Measurements from ENCODE around the gene ARHGEF3. TPM values are rescaled to one million over a fixed set of nuclear protein-coding genes. Genes with fewer than 3 reads are reported as not detected.

Gene ARHGEF3
- total RNA-seq, 1 experiment from 2014 or later = 4.4 TPM

DNA sequence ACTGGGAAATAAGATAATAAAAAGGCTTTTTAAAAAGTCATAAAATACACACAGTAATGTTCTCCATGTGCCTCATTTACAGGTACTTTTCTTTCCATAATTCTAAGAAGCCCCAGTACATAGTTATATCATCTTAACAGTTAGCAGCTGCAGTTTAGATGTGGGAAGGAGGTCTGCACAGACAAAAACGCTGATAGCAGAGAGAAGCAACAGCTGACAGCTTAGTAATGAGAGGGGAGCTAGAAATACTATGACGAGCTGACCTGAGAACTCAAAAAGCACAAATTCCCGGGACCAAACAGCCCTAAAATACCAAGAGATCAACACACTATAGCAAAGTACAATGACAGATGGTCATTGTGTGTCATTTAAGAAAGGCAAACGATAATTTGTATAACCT is 36.7 kb upstream of the ARHGEF3 start:
- no peaks in the 10 kb centered on the region for H3K27me3 ChIP-seq (ENCODE audit: insufficient read depth, low read length)
- H3K4me1 ChIP-seq (ENCODE audit: insufficient read depth, low read length) = no peaks in the 10 kb centered on the region

More for the DNA sequence above, 36.7 kb upstream of the ARHGEF3 start:
- no peak overlapping the region for H3K9ac ChIP-seq (ENCODE audit: extremely low read depth, insufficient read length, low read length)
- H2BK5ac ChIP-seq (ENCODE audit: insufficient read length, low read length) = no peak overlapping the region
- H3K14ac ChIP-seq (ENCODE audit: insufficient read depth, low read length) = no peak overlapping the region
- no peak overlapping the region for H2AFZ ChIP-seq (ENCODE audit: low read length)
- no peaks in the 10 kb centered on the region for H3K9me3 ChIP-seq (ENCODE audit: control insufficient read depth, low read depth, low read length)
- no peak overlapping the region for H3T11ph ChIP-seq (ENCODE audit: low read length)
- no peak overlapping the region for H4K5ac ChIP-seq (ENCODE audit: insufficient read length, low read depth, low read length)
- H2AK5ac ChIP-seq (ENCODE audit: insufficient read length, low read length) = no peak overlapping the region
- no peak overlapping the region for H3K18ac ChIP-seq (ENCODE audit: insufficient read length, low read depth, low read length)
- no peak overlapping the region for H2BK20ac ChIP-seq (ENCODE audit: low read depth, low read length, poor library complexity, severe bottlenecking)
- H4K91ac ChIP-seq (ENCODE audit: insufficient read length, low read depth, low read length) = no peak overlapping the region
- Mint-ChIP-seq H3K9me3 (no peaks in the 10 kb centered on the region), H3K4me3 (no peak overlapping the region), H3K27ac (no peak overlapping the region), H3K27me3 (ENCODE audit: low read depth) (no peaks in the 10 kb centered on the region), H3K36me3 (ENCODE audit: insufficient read depth in 1 of 3, low read depth in 3 of 3) (no peaks in the 10 kb centered on the region), H3K4me1 (peaks cover 5 to 6% of the 10 kb centered on the region in 2 experiments; a peak in 3 of 4 replicates)
- TF ChIP-seq, protein P1, sequence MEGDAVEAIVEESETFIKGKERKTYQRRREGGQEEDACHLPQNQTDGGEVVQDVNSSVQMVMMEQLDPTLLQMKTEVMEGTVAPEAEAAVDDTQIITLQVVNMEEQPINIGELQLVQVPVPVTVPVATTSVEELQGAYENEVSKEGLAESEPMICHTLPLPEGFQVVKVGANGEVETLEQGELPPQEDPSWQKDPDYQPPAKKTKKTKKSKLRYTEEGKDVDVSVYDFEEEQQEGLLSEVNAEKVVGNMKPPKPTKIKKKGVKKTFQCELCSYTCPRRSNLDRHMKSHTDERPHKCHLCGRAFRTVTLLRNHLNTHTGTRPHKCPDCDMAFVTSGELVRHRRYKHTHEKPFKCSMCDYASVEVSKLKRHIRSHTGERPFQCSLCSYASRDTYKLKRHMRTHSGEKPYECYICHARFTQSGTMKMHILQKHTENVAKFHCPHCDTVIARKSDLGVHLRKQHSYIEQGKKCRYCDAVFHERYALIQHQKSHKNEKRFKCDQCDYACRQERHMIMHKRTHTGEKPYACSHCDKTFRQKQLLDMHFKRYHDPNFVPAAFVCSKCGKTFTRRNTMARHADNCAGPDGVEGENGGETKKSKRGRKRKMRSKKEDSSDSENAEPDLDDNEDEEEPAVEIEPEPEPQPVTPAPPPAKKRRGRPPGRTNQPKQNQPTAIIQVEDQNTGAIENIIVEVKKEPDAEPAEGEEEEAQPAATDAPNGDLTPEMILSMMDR (conservative IDR thresholded peaks at IDR 0.05) = no peak
- H2BK120ac ChIP-seq (ENCODE audit: low read depth, low read length, poor library complexity, severe bottlenecking) = no peak overlapping the region
- no peak overlapping the region for H2BK15ac ChIP-seq (ENCODE audit: low read depth, low read length)
- no peak overlapping the region for H3K23ac ChIP-seq (ENCODE audit: insufficient read length, low read depth, low read length)
- H3K23me2 ChIP-seq (ENCODE audit: insufficient read length, low read depth, low read length, poor library complexity, severe bottlenecking) = no peaks in the 10 kb centered on the region
- no peak overlapping the region for H4K8ac ChIP-seq (replicated peaks; ENCODE audit: insufficient read length, low read depth, low read length)
- WGBS (ENCODE audit: extremely low coverage, insufficient read length, low lambda C conversion rate) = no CpG with 5 or more reads among the region's 4 CpGs
- no peaks in the 10 kb centered on the region for H4K20me1 ChIP-seq (ENCODE audit: control insufficient read depth, insufficient read depth, insufficient read length)
- H2BK12ac ChIP-seq (ENCODE audit: insufficient read length, low read depth, low read length) = no peak overlapping the region
- H3K56ac ChIP-seq (ENCODE audit: insufficient read length, low read depth, low read length) = no peak overlapping the region
- no peaks in the 10 kb centered on the region for H3K79me2 ChIP-seq (ENCODE audit: insufficient read depth, low read length)
- H3K79me1 ChIP-seq (ENCODE audit: insufficient read depth, low read depth, low read length, poor library complexity, severe bottlenecking) = no peaks in the 10 kb centered on the region
- no peak overlapping the region for H3K4me2 ChIP-seq (ENCODE audit: insufficient read depth, insufficient read length, low read length)
- DNase-seq = no peak
- H3K4ac ChIP-seq (ENCODE audit: low read depth, low read length) = no peak overlapping the region
- no peak overlapping the region for H3K27ac ChIP-seq (ENCODE audit: insufficient read length, low read depth, low read length)
